ENCODE data around the gene BMPER.

The BMPER gene

DNA sequence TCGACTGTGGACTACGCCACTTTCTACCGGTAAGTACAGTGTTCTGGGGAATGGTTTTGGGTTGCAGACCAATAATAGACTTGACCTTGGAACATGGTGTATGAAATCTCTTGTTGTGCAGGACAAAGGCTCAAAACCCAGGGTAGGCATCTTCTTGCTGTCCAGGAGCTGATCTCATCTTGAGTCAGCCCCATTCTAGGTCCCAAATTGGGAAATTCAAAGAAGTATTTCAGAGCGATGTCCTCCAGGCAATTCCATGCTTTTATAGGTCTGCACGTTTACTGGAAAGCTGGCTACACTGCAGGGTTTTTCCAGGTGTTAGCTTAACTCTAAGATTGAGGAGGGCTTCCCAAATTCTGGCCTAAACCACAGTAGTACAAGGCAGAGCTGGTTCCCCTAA is 180.7 kb downstream of the BMPER start:
- TF ChIP-seq, protein P1, sequence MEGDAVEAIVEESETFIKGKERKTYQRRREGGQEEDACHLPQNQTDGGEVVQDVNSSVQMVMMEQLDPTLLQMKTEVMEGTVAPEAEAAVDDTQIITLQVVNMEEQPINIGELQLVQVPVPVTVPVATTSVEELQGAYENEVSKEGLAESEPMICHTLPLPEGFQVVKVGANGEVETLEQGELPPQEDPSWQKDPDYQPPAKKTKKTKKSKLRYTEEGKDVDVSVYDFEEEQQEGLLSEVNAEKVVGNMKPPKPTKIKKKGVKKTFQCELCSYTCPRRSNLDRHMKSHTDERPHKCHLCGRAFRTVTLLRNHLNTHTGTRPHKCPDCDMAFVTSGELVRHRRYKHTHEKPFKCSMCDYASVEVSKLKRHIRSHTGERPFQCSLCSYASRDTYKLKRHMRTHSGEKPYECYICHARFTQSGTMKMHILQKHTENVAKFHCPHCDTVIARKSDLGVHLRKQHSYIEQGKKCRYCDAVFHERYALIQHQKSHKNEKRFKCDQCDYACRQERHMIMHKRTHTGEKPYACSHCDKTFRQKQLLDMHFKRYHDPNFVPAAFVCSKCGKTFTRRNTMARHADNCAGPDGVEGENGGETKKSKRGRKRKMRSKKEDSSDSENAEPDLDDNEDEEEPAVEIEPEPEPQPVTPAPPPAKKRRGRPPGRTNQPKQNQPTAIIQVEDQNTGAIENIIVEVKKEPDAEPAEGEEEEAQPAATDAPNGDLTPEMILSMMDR (IDR thresholded peaks at IDR 0.05; ENCODE audit: extremely low read depth, missing control alignments) = no peak
- DNase-seq (ENCODE audit: low spot score) = no peak

DNA sequence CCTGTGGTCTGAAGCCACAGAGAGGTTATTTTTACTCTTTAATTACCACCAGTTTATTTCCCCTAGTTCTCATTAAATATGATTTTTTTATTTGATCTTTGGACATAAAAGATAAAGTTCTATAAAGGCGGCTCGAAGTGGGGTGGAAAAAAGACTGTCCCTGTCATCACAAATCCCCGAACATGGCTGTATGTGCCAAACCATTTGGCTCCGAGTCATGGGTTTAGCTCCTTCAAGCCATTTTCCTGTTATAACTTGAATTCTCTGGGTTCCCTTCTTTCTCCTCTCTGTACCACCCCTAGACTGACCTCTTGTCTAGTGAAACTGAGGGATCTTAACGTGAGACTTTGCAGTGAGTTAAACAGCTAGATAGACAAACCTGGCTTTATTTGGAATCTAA is 181.6 kb downstream of the BMPER start:
- TF ChIP-seq, protein P1 (IDR thresholded peaks at IDR 0.05; ENCODE audit: extremely low read depth, missing control alignments) = no peak

DNA sequence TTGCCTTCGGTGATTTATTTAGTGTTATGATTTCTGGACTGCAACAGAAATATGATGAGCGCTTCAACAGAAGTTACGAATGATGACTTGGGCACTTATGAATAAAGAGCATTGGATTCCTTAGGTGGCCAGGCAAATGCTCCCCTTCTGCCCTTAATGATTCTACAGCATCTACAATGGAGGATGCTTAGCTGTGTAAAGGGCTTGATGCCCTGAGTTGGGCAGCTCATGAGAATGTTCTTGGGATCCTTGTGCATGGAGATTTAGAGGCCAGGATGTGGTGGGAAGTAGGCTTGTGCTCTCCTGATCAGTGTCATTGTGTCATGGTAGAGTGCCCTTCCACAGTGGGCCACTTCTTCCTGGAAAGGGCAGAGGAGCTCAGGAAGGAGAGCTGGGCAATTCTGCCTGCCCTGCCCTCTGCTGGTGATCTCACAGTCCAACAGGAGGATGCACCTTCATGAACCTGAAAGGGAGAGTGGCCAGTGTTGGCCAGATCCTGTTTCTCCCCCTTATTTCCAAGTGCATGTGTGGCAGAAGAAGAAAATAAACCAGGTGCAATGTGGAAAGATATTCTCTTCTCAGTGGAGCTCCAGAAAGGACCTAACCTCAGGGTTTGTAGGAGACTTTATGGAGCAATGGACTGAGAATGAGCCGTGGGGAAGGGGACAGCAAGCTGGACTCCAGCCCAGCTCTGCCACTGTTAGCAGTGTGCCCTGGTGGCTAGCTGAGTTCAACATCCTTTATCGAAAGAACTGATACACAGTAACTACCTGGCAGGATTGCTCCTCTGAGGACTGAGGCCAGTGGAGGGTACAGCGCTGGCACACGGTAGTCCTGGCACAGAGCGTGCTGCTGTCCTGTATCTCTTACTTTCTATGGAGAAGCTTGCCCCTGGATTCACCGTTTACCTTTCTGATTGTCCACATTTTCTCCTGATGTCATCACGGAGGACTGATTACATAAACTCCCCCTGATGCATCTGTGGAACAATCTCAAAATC is 182.9 kb downstream of the BMPER start:
- no peak for DNase-seq (ENCODE audit: low spot score)

More for the DNA sequence above, 181.6 kb downstream of the BMPER start:
- no peak for DNase-seq (ENCODE audit: low spot score)

DNA sequence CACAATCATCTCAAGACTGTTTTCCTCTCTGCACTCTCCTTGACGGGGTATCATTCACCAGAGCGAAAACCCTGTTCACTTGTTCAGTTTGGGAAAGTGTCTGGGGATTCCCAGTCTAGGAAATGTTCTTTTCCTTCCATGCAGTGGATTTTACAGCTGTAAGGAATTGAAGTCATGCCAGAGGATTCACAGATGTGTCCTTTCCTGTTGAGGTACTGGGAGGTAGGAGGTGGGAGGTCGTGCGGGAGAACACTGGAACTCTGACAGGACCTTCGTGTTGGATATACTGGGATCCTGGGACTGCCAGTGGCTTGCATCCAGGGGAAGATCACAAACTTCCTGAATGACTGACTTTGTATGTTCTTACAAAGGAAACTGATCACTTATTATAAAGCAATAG is 185.5 kb downstream of the BMPER start:
- TF ChIP-seq, protein P1 (IDR thresholded peaks at IDR 0.05; ENCODE audit: extremely low read depth, missing control alignments) = no peak
- no peak for DNase-seq (ENCODE audit: low spot score)

More for the DNA sequence above, 182.9 kb downstream of the BMPER start:
- TF ChIP-seq, protein P1 (IDR thresholded peaks at IDR 0.05; ENCODE audit: extremely low read depth, missing control alignments) = peak; percentile 21

DNA sequence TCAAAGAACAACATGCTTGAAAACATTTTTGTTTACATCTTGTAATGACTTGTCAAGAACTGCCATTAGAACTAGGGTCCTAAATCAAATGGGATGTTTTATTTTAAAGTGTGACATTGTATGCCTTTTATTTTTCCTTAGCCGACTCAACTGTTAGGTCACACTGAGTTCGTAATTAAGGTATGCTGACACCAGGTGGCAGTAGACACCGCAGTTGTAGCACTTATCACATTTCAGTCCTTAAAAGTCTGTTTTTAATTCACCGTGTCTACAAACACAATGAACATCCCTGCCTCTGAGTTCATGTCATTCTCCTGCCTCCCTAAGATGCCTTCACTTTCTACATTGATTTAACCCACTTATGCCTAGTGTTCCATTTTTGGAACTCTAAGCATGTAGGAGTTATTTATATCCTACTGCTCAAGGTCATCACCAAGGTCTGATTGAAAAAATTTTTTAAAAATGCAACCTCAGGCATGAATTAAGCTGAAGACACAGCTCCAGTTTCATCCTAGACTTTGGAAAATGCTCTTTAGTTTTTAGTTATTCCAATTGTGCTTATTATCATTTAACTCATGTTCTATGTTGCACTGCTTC is 186.1 kb downstream of the BMPER start:
- TF ChIP-seq, protein P1 (IDR thresholded peaks at IDR 0.05; ENCODE audit: extremely low read depth, missing control alignments) = peak; percentile 50
- DNase-seq (ENCODE audit: low spot score) = no peak

DNA sequence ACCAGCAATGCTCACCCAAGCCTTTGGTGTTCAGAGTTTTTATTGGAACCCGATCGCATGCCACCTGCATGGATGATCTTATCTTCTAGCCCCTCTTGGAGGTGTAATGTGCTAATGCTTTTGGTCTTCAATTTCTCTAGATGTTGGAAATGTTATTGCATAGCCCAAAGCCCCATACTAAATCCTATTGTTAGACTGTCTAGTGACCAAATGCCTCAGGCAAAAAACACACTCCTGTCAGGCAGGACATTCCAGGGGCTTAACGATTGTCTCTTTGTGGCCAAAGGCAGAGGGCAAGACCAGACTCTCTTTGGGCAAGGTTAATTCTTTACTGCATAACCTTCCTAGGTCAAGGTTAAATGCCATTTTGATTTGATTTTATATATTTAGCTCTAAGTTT is 187.9 kb downstream of the BMPER start:
- no peak for DNase-seq (ENCODE audit: low spot score)
- TF ChIP-seq, protein P1 (IDR thresholded peaks at IDR 0.05; ENCODE audit: extremely low read depth, missing control alignments) = no peak

DNA sequence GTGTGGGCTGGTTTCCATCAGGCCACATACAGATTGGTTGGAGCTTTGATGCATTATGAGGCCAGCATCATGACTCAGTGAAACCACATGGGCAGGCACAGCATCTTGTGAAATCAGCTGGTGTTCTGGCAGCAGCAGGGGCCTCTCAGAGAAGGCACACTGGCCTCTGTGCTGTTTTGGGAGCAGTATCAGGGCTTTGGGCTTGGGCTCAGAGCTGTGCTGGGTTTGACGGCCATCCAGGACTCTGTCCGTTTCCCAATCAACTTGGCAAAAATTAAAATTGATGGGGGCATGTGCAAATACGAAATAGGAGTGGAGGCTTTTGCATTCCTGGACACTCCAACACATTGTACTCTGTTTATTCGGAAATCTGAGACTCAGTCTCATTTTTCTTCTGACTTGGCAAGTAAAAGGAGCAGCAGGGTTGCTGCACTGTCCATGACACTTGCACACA is 190.9 kb downstream of the BMPER start:
- no peak for DNase-seq (ENCODE audit: low spot score)
- TF ChIP-seq, protein P1 (IDR thresholded peaks at IDR 0.05; ENCODE audit: extremely low read depth, missing control alignments) = no peak

Measured in GM20000 (cell line).